ENCODE measurements around the gene POLR2L.

The POLR2L gene

GRCh38 chr11:852762-853161 is 10.4 kb upstream of the POLR2L start:
- H3K4me3 Mint-ChIP-seq: no peak overlapping the region
- no peaks in the 10 kb centered on the region for H3K9me3 Mint-ChIP-seq
- no peak for ATAC-seq
- H3K27ac Mint-ChIP-seq: no peak overlapping the region
- peaks cover 18% of the 10 kb centered on the region for H3K4me1 Mint-ChIP-seq
- no peaks in the 10 kb centered on the region for H3K36me3 Mint-ChIP-seq
- H3K27me3 Mint-ChIP-seq: peaks cover 64% of the 10 kb centered on the region

- peaks cover 50% of the 10 kb centered on the region for H3K27me3 Mint-ChIP-seq
- H3K27ac Mint-ChIP-seq: no peak overlapping the region
- H3K36me3 Mint-ChIP-seq: no peaks in the 10 kb centered on the region
- H3K9me3 Mint-ChIP-seq: no peaks in the 10 kb centered on the region
- H3K4me3 Mint-ChIP-seq: no peak overlapping the region
- ATAC-seq: no peak
- peaks cover 12% of the 10 kb centered on the region for H3K4me1 Mint-ChIP-seq
These were observed 8.7 kb upstream of the POLR2L start for GRCh38 chr11:850775-851763.

GRCh38 chr11:849951-850774 is 7.8 kb upstream of the POLR2L start:
- ATAC-seq: peak; percentile 6
- no peaks in the 10 kb centered on the region for H3K9me3 Mint-ChIP-seq
- no peaks in the 10 kb centered on the region for H3K36me3 Mint-ChIP-seq
- peaks cover 12% of the 10 kb centered on the region for H3K4me1 Mint-ChIP-seq
- H3K27me3 Mint-ChIP-seq: peaks cover 53% of the 10 kb centered on the region
- H3K4me3 Mint-ChIP-seq: peak overlapping the region; percentile 59
- no peak overlapping the region for H3K27ac Mint-ChIP-seq

GRCh38 chr11:849104-849824 is 6.9 kb upstream of the POLR2L start:
- H3K4me3 Mint-ChIP-seq: peak overlapping the region; percentile 78
- peaks cover 56% of the 10 kb centered on the region for H3K27me3 Mint-ChIP-seq
- no peak overlapping the region for H3K27ac Mint-ChIP-seq
- H3K4me1 Mint-ChIP-seq: peaks cover 19% of the 10 kb centered on the region
- no peaks in the 10 kb centered on the region for H3K36me3 Mint-ChIP-seq
- no peaks in the 10 kb centered on the region for H3K9me3 Mint-ChIP-seq
- ATAC-seq: no peak

- Mint-ChIP-seq H3K9me3 (no peaks in the 10 kb centered on the region), H3K27me3 (peaks cover 57% of the 10 kb centered on the region), H3K27ac (no peak overlapping the region), H3K4me3 (peak overlapping the region; percentile 43), H3K4me1 (peaks cover 25% of the 10 kb centered on the region), H3K36me3 (no peaks in the 10 kb centered on the region)
- peak; percentile 67 for ATAC-seq
These were observed 6.1 kb upstream of the POLR2L start for GRCh38 chr11:848380-848931.

- peaks cover 28% of the 10 kb centered on the region for H3K4me1 Mint-ChIP-seq
- peaks cover 56% of the 10 kb centered on the region for H3K27me3 Mint-ChIP-seq
- H3K36me3 Mint-ChIP-seq: no peaks in the 10 kb centered on the region
- ATAC-seq: no peak
- no peaks in the 10 kb centered on the region for H3K9me3 Mint-ChIP-seq
- no peak overlapping the region for H3K4me3 Mint-ChIP-seq
- no peak overlapping the region for H3K27ac Mint-ChIP-seq
These were observed 5.5 kb upstream of the POLR2L start for GRCh38 chr11:847876-848275.

GRCh38 chr11:846496-847098 is 4.3 kb upstream of the POLR2L start:
- H3K9me3 Mint-ChIP-seq: no peaks in the 10 kb centered on the region
- no peak overlapping the region for H3K27ac Mint-ChIP-seq
- peaks cover 29% of the 10 kb centered on the region for H3K4me1 Mint-ChIP-seq
- H3K27me3 Mint-ChIP-seq: peaks cover 48% of the 10 kb centered on the region
- no peak overlapping the region for H3K4me3 Mint-ChIP-seq
- no peaks in the 10 kb centered on the region for H3K36me3 Mint-ChIP-seq
- ATAC-seq: no peak

GRCh38 chr11:845872-846495 is 3.7 kb upstream of the POLR2L start:
- Mint-ChIP-seq H3K27me3 (peaks cover 44% of the 10 kb centered on the region), H3K4me1 (peaks cover 35% of the 10 kb centered on the region), H3K27ac (no peak overlapping the region), H3K4me3 (no peak overlapping the region), H3K36me3 (no peaks in the 10 kb centered on the region), H3K9me3 (no peaks in the 10 kb centered on the region)
- no peak for ATAC-seq

- H3K27ac Mint-ChIP-seq: no peak overlapping the region
- H3K9me3 Mint-ChIP-seq: no peaks in the 10 kb centered on the region
These were observed 2.6 kb upstream of the POLR2L start for GRCh38 chr11:844693-845644.

GRCh38 chr11:843818-844692 is 1.7 kb upstream of the POLR2L start:
- peaks cover under 1% of the 10 kb centered on the region for H3K36me3 Mint-ChIP-seq
- no peak for ATAC-seq
- H3K27me3 Mint-ChIP-seq: peaks cover 33% of the 10 kb centered on the region
- H3K9me3 Mint-ChIP-seq: no peaks in the 10 kb centered on the region
- peaks cover 40% of the 10 kb centered on the region for H3K4me1 Mint-ChIP-seq
- H3K4me3 Mint-ChIP-seq: peak overlapping the region; percentile 89
- H3K27ac Mint-ChIP-seq: peak overlapping the region; percentile 59

More at GRCh38 chr11:844693-845644, 2.6 kb upstream of the POLR2L start:
- Mint-ChIP-seq H3K4me1 (peaks cover 44% of the 10 kb centered on the region), H3K36me3 (no peaks in the 10 kb centered on the region), H3K4me3 (no peak overlapping the region), H3K27me3 (peaks cover 38% of the 10 kb centered on the region)
- no peak for ATAC-seq

- H3K4me3 Mint-ChIP-seq: peak overlapping the region; percentile 89
- H3K27me3 Mint-ChIP-seq: peaks cover 25% of the 10 kb centered on the region
- peak; percentile 1 for ATAC-seq
- H3K9me3 Mint-ChIP-seq: no peaks in the 10 kb centered on the region
- peak overlapping the region; percentile 59 for H3K27ac Mint-ChIP-seq
- peaks cover 6% of the 10 kb centered on the region for H3K36me3 Mint-ChIP-seq
- H3K4me1 Mint-ChIP-seq: peaks cover 38% of the 10 kb centered on the region
These were observed 881 bp upstream of the POLR2L start for GRCh38 chr11:843086-843734.

- peak; percentile 52 for ATAC-seq
- Mint-ChIP-seq H3K27me3 (peaks cover 23% of the 10 kb centered on the region), H3K27ac (peak overlapping the region; percentile 84), H3K9me3 (no peaks in the 10 kb centered on the region), H3K4me1 (peaks cover 45% of the 10 kb centered on the region), H3K4me3 (peak overlapping the region; percentile 89), H3K36me3 (peaks cover 14% of the 10 kb centered on the region)
These were observed 354 bp downstream of the POLR2L start for GRCh38 chr11:841981-842369.
